Duodenal mucosa (tissue), 2 donors: ENCODE results near the gene NCOA3.
"Not testable (repeated sequence)": the region's sequence is repeated elsewhere in the genome, so short reads cannot be mapped to it uniquely, and the experiment has no call there.

ENCODE experiments used
- H3K27ac ChIP-seq: one replicate; pipeline ENCODE4 v1.7.0; 2013; ENCODE audit warnings: low read depth, low read length
- H3K27me3 ChIP-seq, 2 donors: one replicate each; pipeline ENCODE4 v1.7.0; 2013; ENCODE audit warnings: low read length in 2 of 2, control low read depth in 1 of 2; ENCODE audit not compliant: insufficient read depth in 2 of 2, control insufficient read depth in 1 of 2
- H3K36me3 ChIP-seq, 2 donors: one replicate each; pipeline ENCODE4 v1.7.0; 2013; ENCODE audit warnings: low read length in 2 of 2, control low read depth in 1 of 2; ENCODE audit not compliant: insufficient read depth in 2 of 2, control insufficient read depth in 1 of 2
- H3K4me1 ChIP-seq, 2 donors: one replicate each; pipeline ENCODE4 v1.7.0; 2013; ENCODE audit warnings: low read length in 2 of 2, control low read depth in 1 of 2; ENCODE audit not compliant: insufficient read depth in 2 of 2, control insufficient read depth in 1 of 2
- H3K4me3 ChIP-seq, 2 donors: one replicate each; pipeline ENCODE4 v1.7.0; 2013; ENCODE audit warnings: low read length in 2 of 2, low read depth in 1 of 2
- H3K9ac ChIP-seq, 2 donors: one replicate each; pipeline ENCODE4 v1.7.0; 2013; ENCODE audit warnings: low read length in 2 of 2, low read depth in 1 of 2
- H3K9me3 ChIP-seq, 2 donors: one replicate each; pipeline ENCODE4 v1.7.0; 2013; ENCODE audit warnings: low read length in 2 of 2, control low read depth in 1 of 2; ENCODE audit not compliant: control insufficient read depth in 1 of 2

Gene NCOA3

GRCh38 chr20:47594157-47594556 is 92.5 kb downstream of the NCOA3 start:
- Histone ChIP-seq H3K4me3 (no peak overlapping the region), H3K4me1 (no peaks in the 10 kb centered on the region), H3K27ac (no peak overlapping the region), H3K9me3 (no peaks in the 10 kb centered on the region), H3K27me3 (no peaks in the 10 kb centered on the region), H3K36me3 (no peaks in the 10 kb centered on the region), H3K9ac (no peak overlapping the region)

DNA sequence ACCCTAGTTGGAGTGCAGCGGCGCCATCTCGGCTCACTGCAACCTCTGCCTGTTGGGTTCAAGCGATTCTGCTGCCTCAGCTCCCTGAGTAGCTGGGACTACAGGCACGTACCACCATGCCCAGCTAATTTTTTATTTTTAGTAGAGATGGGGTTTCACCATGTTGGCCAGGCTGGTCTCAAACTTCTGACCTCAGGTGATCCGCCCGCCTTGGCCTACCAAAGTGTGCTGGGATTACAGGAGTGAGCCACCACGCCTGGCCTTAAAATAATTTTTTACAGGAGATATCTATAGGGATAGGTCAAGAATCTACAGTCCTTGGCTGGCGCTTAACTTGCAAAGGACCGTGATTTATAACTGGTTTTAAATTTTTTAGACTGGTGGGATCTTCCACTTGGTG is 93.5 kb downstream of the NCOA3 start:
- H3K27ac ChIP-seq, H3K4me1 ChIP-seq, H3K4me3 ChIP-seq, H3K27me3 ChIP-seq, H3K9me3 ChIP-seq, H3K9ac ChIP-seq, H3K36me3 ChIP-seq: not testable (repeated sequence)

GRCh38 chr20:47596003-47596571 is 94.4 kb downstream of the NCOA3 start:
- no peaks in the 10 kb centered on the region for H3K27me3 ChIP-seq
- H3K27ac ChIP-seq: no peak overlapping the region
- no peaks in the 10 kb centered on the region for H3K4me1 ChIP-seq
- no peak overlapping the region for H3K4me3 ChIP-seq
- no peaks in the 10 kb centered on the region for H3K9me3 ChIP-seq
- no peaks in the 10 kb centered on the region for H3K36me3 ChIP-seq
- H3K9ac ChIP-seq: no peak overlapping the region

- Histone ChIP-seq H3K4me1 (no peaks in the 10 kb centered on the region), H3K4me3 (no peak overlapping the region), H3K27me3 (no peaks in the 10 kb centered on the region), H3K9me3 (no peaks in the 10 kb centered on the region), H3K36me3 (no peaks in the 10 kb centered on the region), H3K9ac (no peak overlapping the region), H3K27ac (no peak overlapping the region)
Measured at GRCh38 chr20:47597090-47597489, 95.4 kb downstream of the NCOA3 start.

GRCh38 chr20:47598911-47599744 is 97.4 kb downstream of the NCOA3 start:
- H3K9ac ChIP-seq: peak overlapping the region in 1 of 2 donors; percentile 3

DNA sequence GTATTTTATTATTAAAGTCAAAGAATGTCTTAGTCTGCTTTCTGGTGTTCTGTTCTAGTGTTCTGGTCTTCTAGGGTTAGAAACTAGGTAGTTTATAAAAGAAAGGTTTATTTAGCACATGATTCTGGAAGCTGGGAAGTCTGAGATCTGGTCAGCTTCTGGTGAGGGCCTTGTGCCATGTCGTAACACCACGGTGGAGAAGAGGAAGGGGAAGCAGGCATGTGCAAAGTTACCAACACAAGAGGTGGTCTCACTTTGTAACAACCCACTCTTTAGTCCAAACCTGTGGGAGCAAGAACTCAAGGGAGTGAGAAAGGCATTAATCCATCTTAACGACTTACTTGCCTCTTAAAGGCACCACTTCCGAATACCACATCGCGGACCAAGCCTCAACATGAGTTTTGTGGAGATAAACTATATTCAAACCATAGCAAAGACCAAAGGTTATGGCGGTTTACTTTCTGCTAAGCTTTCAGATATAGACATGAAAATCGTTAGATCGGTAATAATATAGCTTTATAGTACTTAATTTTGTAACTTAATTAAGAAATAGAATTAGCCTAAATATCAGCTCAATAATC is 99.4 kb downstream of the NCOA3 start:
- H3K27ac ChIP-seq: no peak overlapping the region
- no peak overlapping the region for H3K9ac ChIP-seq
- H3K9me3 ChIP-seq: no peaks in the 10 kb centered on the region
- H3K4me1 ChIP-seq: peaks cover 3 to 4% of the 10 kb centered on the region in 2 donors
- no peak overlapping the region for H3K4me3 ChIP-seq
- no peaks in the 10 kb centered on the region for H3K27me3 ChIP-seq
- H3K36me3 ChIP-seq: no peaks in the 10 kb centered on the region

More at GRCh38 chr20:47598911-47599744, 97.4 kb downstream of the NCOA3 start:
- Histone ChIP-seq H3K27ac (no peak overlapping the region), H3K4me1 (no peaks in the 10 kb centered on the region), H3K9me3 (no peaks in the 10 kb centered on the region), H3K27me3 (no peaks in the 10 kb centered on the region), H3K36me3 (no peaks in the 10 kb centered on the region), H3K4me3 (no peak overlapping the region)

GRCh38 chr20:47603260-47603659 is 101.6 kb downstream of the NCOA3 start:
- H3K27ac ChIP-seq: no peak overlapping the region
- H3K9ac ChIP-seq: no peak overlapping the region
- no peaks in the 10 kb centered on the region for H3K36me3 ChIP-seq
- peaks cover 3 to 15% of the 10 kb centered on the region in 2 donors for H3K4me1 ChIP-seq
- H3K4me3 ChIP-seq: no peak overlapping the region
- H3K9me3 ChIP-seq: no peaks in the 10 kb centered on the region
- no peaks in the 10 kb centered on the region for H3K27me3 ChIP-seq

DNA sequence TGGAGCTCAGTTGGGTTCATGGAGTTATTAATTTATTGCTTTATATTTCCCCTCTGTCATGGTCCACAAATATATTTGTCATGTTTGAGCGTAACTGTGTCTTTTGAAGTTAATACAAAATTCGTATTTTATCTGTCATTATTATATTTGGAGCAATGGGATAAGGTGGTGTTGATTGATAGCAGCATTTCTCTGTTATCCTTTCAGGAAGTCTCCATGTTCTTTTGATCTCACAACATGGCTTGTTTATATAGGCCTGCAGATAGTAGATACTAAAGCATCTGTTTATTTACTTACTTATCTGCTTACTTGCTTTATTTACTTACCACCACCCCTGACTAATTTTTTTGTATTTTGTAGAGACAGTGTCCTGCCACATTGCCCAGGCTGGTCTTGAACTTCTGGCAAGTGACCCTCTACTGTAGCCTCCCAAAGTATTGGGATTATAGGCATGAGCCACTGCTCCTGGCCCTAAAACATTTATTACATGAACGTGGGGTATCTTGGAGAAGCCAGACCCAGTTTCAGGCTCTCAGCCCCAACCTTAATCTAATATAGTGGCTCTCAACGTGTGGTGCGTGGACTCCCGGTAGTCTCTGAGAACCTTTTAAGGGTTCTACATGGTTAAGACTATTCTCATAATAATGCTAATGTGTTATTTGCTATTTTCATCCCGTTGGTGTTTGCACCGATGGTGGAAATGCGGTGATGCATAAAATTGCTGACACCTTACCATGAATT is 104.2 kb downstream of the NCOA3 start:
- Histone ChIP-seq H3K4me3 (no peak overlapping the region), H3K36me3 (no peaks in the 10 kb centered on the region), H3K4me1 (peaks cover 3 to 23% of the 10 kb centered on the region in 2 donors), H3K9ac (no peak overlapping the region), H3K27me3 (no peaks in the 10 kb centered on the region), H3K27ac (no peak overlapping the region), H3K9me3 (no peaks in the 10 kb centered on the region)

DNA sequence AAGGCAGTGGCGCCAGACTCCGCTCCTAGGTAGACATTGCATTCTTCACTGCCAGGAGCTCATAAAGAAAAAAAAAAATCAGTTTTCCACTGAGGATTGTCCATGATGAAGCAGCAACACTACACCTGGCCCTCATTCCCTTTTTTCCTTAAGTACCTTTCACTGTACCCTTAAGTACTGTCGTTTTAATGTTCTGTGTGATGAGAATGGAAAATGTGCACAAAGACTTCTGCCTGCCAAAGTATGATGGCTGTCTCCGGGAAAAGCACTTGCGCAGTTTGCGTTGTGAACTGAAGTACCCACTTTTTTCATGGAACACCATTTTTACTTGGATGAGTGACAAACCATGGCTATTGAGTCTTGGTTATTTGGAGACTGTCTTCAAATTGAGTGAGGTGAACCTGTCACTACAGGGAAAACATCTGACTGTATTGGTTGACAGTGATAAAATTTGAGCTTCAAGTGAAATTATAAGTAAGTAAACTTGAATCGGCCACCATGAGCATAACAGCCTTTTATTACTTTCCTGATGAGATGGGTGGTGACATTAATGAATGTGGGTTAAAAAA is 104.8 kb downstream of the NCOA3 start:
- H3K27me3 ChIP-seq: no peaks in the 10 kb centered on the region
- H3K4me3 ChIP-seq: no peak overlapping the region
- H3K27ac ChIP-seq: no peak overlapping the region
- H3K9me3 ChIP-seq: no peaks in the 10 kb centered on the region
- peaks cover 3 to 23% of the 10 kb centered on the region in 2 donors for H3K4me1 ChIP-seq
- no peaks in the 10 kb centered on the region for H3K36me3 ChIP-seq
- H3K9ac ChIP-seq: no peak overlapping the region
